SU-DHL-6 (cell line): ENCODE data around the gene PLEKHM2.

Experiments
- EZH2phosphoT487 ChIP-seq: fragments of 200-600 bp; sonication (generic), shearing (Covaris generic); conservative IDR thresholded peaks from 2 replicates; pipeline ENCODE4 v1.6.1; 2018; ENCODE audit warnings: mild to moderate bottlenecking, antibody characterized with exemption, low read length, moderate library complexity, mixed read lengths
- TF ChIP-seq, protein P1 (sequence below): fragments of 200-600 bp; sonication (generic); IDR thresholded peaks from one replicate; pipeline ENCODE4 v1.5.1; 2017; ENCODE audit warnings: antibody characterized with exemption, mild to moderate bottlenecking, low read length, moderate library complexity; ENCODE audit not compliant: insufficient read depth, poor library complexity, severe bottlenecking

DNA sequence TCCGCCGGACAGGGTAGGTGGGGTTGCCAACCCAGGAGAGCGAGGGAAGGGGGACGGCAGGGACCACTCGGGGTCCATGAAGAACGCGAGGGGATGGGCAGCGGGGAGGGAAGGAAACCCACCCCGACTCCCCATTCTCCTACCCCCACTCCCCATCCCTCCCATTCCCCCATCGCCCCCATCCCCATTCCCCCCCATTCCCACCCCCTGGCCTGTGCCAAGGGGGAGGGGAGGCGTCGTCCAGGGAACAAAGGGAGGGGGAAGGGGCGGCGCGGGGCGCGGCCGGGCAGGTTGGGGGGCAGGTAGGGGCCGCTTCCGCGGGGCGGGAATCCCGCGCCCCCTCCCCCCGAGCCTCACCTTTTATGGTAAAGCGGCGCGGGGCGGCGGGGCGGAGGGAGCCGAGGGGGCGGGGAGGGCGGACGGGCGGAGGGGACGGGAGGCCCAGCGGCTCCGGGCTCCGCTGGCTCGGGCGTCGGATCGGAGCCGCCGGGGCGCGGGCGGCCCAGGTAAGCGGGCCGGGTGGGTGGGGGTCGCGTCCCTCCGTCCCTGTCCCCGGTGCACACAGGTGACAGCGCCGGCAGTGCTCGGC, 74.3 kb downstream of the PLEKHM2 start, which contains the start of gene FBLIM1:
- TF ChIP-seq, protein P1, sequence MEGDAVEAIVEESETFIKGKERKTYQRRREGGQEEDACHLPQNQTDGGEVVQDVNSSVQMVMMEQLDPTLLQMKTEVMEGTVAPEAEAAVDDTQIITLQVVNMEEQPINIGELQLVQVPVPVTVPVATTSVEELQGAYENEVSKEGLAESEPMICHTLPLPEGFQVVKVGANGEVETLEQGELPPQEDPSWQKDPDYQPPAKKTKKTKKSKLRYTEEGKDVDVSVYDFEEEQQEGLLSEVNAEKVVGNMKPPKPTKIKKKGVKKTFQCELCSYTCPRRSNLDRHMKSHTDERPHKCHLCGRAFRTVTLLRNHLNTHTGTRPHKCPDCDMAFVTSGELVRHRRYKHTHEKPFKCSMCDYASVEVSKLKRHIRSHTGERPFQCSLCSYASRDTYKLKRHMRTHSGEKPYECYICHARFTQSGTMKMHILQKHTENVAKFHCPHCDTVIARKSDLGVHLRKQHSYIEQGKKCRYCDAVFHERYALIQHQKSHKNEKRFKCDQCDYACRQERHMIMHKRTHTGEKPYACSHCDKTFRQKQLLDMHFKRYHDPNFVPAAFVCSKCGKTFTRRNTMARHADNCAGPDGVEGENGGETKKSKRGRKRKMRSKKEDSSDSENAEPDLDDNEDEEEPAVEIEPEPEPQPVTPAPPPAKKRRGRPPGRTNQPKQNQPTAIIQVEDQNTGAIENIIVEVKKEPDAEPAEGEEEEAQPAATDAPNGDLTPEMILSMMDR: no peak
- TF ChIP-seq EZH2phosphoT487: no peak
